ENCODE data around the gene FAM90A1. TPM values are rescaled to one million over a fixed set of nuclear protein-coding genes. Genes with fewer than 3 reads are reported as not detected.
"Not testable (repeated sequence)": the region's sequence is repeated elsewhere in the genome, so short reads cannot be mapped to it uniquely, and the experiment has no call there.

FAM90A1 gene
- total and polyA plus RNA-seq, 2 donors from 2014 or later = 0.54 to 0.80 TPM

DNA sequence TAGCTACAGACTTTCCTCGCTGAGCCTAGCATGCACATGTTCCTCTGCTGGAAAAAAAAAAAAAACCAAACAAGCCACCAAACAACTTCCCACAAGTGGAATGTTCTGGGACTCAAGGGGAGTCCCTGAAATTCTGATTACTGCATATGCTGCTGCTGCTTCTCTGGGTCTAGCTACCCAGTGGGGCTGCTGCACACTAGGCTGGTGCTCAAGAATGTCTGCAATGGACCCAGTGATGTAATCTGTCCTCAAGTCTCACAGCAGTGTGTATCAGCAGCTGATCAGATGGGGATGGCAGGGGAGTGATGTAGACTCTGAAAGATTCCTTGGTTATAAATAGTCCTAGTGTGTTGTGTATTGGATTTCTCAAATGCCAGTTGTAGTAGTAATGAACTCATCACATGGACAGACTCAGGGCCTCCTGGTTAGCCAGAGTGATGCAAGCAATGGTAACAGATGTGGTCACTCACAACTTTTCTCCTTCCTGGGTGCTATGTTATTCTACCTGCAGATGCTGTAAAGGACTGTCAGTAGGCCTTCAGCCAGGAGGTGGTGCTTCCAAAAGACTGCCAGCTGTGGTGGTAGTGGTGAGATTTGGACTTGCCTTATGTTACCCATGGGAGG, 29.6 kb downstream of the FAM90A1 start:
- H3K27me3 ChIP-seq (ENCODE audit: control insufficient read depth, insufficient read depth, low read length); H3K27ac ChIP-seq (ENCODE audit: low read depth in 2 of 2, low read length in 2 of 2); H3K9ac ChIP-seq (ENCODE audit: low read length in 3 of 3); H3K36me3 ChIP-seq (ENCODE audit: control insufficient read depth in 2 of 3, insufficient read depth in 3 of 3, low read length in 3 of 3); H3K4me1 ChIP-seq (ENCODE audit: control insufficient read depth in 2 of 3, insufficient read depth in 2 of 3, low read depth in 1 of 3, low read length in 3 of 3); DNase-seq; H3K9me3 ChIP-seq (ENCODE audit: control insufficient read depth in 2 of 3, insufficient read depth in 1 of 3, low read length in 3 of 3); H3K4me3 ChIP-seq (ENCODE audit: low read length in 3 of 3); FAIRE-seq; intact Hi-C loops (cut with DNase I): not testable (repeated sequence)

DNA sequence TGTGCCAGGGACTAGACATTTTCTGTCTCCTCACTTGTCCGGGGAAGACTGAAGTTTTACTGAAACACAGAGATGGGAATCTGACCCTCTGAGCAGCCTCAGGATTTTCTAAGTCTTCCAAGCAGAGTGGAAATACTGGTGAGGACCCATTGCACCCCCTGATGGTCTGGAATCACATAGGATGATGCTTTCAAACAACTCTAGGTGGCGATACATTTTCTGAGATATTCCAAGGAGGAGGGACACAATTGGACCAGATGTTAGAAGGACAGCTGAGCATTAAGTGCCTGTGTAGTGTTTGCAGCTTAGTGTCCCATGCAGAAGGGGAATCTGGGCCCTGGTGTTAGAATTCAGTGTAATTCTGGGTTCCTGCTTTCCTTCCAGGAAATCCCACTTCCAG, 39.3 kb downstream of the FAM90A1 start:
- H3K4me1 ChIP-seq (ENCODE audit: control insufficient read depth in 2 of 3, insufficient read depth in 2 of 3, low read depth in 1 of 3, low read length in 3 of 3); H3K27me3 ChIP-seq (ENCODE audit: control insufficient read depth, insufficient read depth, low read length); FAIRE-seq; H3K9ac ChIP-seq (ENCODE audit: low read length in 3 of 3); H3K27ac ChIP-seq (ENCODE audit: low read depth in 2 of 2, low read length in 2 of 2); H3K9me3 ChIP-seq (ENCODE audit: control insufficient read depth in 2 of 3, insufficient read depth in 1 of 3, low read length in 3 of 3); intact Hi-C loops (cut with DNase I); DNase-seq; H3K36me3 ChIP-seq (ENCODE audit: control insufficient read depth in 2 of 3, insufficient read depth in 3 of 3, low read length in 3 of 3); H3K4me3 ChIP-seq (ENCODE audit: low read length in 3 of 3): not testable (repeated sequence)

DNA sequence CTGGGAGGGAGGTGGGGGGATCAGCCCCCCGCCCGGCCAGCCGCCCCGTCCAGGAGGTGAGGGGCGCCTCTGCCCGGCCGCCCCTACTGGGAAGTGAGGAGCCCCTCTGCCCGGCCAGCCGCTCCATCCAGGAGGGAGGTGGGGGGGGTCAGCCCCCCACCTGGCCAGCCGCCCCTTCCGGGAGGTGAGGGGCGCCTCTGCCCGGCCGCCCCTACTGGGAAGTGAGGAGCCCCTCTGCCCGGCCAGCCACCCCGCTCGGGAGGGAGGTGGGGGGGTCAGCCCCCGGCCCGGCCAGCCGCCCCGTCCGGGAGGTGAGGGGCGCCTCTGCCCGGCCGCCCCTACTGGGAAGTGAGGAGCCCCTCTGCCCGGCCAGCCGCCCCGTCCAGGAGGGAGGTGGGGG, 43.2 kb downstream of the FAM90A1 start:
- H3K9me3 ChIP-seq (ENCODE audit: control insufficient read depth in 2 of 3, insufficient read depth in 1 of 3, low read length in 3 of 3); H3K27me3 ChIP-seq (ENCODE audit: control insufficient read depth, insufficient read depth, low read length); H3K9ac ChIP-seq (ENCODE audit: low read length in 3 of 3); H3K27ac ChIP-seq (ENCODE audit: low read depth in 2 of 2, low read length in 2 of 2); H3K4me1 ChIP-seq (ENCODE audit: control insufficient read depth in 2 of 3, insufficient read depth in 2 of 3, low read depth in 1 of 3, low read length in 3 of 3); H3K4me3 ChIP-seq (ENCODE audit: low read length in 3 of 3); H3K36me3 ChIP-seq (ENCODE audit: control insufficient read depth in 2 of 3, insufficient read depth in 3 of 3, low read length in 3 of 3); intact Hi-C loops (cut with DNase I); FAIRE-seq: not testable (repeated sequence)
- peak in 1 of 5 donors; percentile 61 for DNase-seq

DNA sequence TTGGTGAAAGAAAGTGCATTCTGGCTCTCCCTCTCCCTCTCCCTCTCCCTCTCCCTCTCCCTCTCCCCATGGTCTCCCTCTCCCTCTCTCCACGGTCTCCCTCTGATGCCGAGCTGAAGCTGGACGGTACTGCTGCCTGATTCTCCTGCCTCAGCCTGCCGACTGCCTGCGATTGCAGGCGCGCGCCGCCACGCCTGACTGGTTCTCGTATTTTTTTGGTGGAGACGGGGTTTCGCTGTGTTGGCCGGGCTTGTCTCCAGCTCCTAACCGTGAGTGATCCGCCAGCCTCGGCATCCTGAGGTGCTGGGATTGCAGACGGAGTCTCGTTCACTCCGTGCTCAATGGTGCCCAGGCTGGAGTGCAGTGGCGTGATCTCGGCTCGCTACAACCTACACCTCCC, 44.1 kb downstream of the FAM90A1 start:
- H3K4me1 ChIP-seq (ENCODE audit: control insufficient read depth in 2 of 3, insufficient read depth in 2 of 3, low read depth in 1 of 3, low read length in 3 of 3); H3K36me3 ChIP-seq (ENCODE audit: control insufficient read depth in 2 of 3, insufficient read depth in 3 of 3, low read length in 3 of 3); H3K27ac ChIP-seq (ENCODE audit: low read depth in 2 of 2, low read length in 2 of 2); FAIRE-seq; H3K4me3 ChIP-seq (ENCODE audit: low read length in 3 of 3); intact Hi-C loops (cut with DNase I); H3K9ac ChIP-seq (ENCODE audit: low read length in 3 of 3); DNase-seq; H3K27me3 ChIP-seq (ENCODE audit: control insufficient read depth, insufficient read depth, low read length); H3K9me3 ChIP-seq (ENCODE audit: control insufficient read depth in 2 of 3, insufficient read depth in 1 of 3, low read length in 3 of 3): not testable (repeated sequence)

DNA sequence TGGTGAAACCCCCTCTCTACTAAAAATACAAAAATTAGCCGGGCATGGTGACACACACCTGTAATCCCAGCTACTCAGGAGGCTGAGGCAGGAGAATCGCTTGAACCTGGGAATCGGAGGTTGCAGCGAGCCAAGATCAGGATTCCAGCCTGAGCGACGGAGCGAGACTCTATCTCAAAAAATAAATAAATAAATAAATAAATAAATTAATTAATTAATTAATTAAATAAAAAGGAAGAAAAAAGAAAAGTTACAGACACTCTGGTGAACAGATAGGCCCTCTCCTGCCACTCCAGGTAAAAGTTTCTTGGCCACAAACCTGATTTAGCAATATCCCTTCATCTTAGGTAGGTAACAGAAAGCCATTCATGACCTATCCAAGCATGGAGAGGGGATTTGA, 44.5 kb downstream of the FAM90A1 start:
- H3K4me1 ChIP-seq (ENCODE audit: control insufficient read depth in 2 of 3, insufficient read depth in 2 of 3, low read depth in 1 of 3, low read length in 3 of 3); H3K27ac ChIP-seq (ENCODE audit: low read depth in 2 of 2, low read length in 2 of 2); H3K27me3 ChIP-seq (ENCODE audit: control insufficient read depth, insufficient read depth, low read length); H3K4me3 ChIP-seq (ENCODE audit: low read length in 3 of 3); intact Hi-C loops (cut with DNase I); H3K9ac ChIP-seq (ENCODE audit: low read length in 3 of 3); DNase-seq; H3K9me3 ChIP-seq (ENCODE audit: control insufficient read depth in 2 of 3, insufficient read depth in 1 of 3, low read length in 3 of 3); FAIRE-seq; H3K36me3 ChIP-seq (ENCODE audit: control insufficient read depth in 2 of 3, insufficient read depth in 3 of 3, low read length in 3 of 3): not testable (repeated sequence)

DNA sequence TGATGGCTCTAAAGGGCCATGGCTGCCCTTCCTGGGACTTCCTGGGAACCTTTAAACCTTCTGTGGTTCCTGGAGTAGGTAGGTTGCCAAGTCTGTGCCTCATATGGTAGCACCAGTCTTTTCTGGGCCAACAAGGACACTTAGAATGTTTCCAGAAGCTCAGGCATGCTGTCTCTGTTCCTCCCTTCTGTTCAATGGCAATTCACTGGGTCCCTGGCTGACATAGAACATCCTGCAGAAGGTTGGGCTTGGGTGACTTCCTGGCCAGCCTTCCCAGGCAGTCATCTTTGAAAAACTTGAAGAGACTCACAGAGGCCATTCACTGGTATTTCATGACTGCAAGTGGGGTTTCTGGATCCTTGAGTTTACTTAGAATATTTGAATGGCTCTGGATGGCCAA, 46.1 kb downstream of the FAM90A1 start:
- H3K27ac ChIP-seq (ENCODE audit: low read depth in 2 of 2, low read length in 2 of 2); H3K4me3 ChIP-seq (ENCODE audit: low read length in 3 of 3); H3K9me3 ChIP-seq (ENCODE audit: control insufficient read depth in 2 of 3, insufficient read depth in 1 of 3, low read length in 3 of 3); H3K9ac ChIP-seq (ENCODE audit: low read length in 3 of 3); intact Hi-C loops (cut with DNase I); H3K4me1 ChIP-seq (ENCODE audit: control insufficient read depth in 2 of 3, insufficient read depth in 2 of 3, low read depth in 1 of 3, low read length in 3 of 3); FAIRE-seq; DNase-seq; H3K36me3 ChIP-seq (ENCODE audit: control insufficient read depth in 2 of 3, insufficient read depth in 3 of 3, low read length in 3 of 3); H3K27me3 ChIP-seq (ENCODE audit: control insufficient read depth, insufficient read depth, low read length): not testable (repeated sequence)
